ENCODE data around the gene DNAH3. TPM values are rescaled to one million over a fixed set of nuclear protein-coding genes. Genes with fewer than 3 reads are reported as not detected.
"Not testable (repeated sequence)": the region's sequence is repeated elsewhere in the genome, so short reads cannot be mapped to it uniquely, and the experiment has no call there.

DNAH3 gene
- total RNA-seq, 2 experiments from 2014 or later = not detected

DNA sequence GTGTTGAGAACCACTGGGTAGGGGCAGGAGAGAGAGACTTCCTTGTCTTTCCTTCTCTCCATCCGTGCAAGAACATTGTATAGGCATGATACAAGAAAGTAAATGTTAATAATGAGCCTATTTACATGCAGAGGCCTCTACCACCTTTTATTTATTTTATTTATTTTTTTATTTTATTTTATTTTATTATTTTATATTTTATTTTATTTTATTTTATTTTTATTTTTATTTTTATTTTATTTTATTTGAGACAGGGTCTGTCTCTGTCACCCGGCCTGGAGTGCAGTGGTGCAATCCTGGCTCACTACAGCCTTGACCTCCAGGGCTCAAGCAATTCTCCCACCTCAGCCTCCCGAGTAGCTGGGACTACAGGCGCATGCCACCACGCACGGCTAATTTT lies 87.3 kb downstream of the DNAH3 start:
- H3K27me3 Mint-ChIP-seq; H3K4me1 Mint-ChIP-seq; H3K9me3 Mint-ChIP-seq (ENCODE audit: low read depth); intact Hi-C loops (cut with DNase I, micrococcal nuclease); ATAC-seq; POLR2A ChIA-PET; H3K4me3 Mint-ChIP-seq; H3K27ac Mint-ChIP-seq; DNase-seq; CTCF ChIA-PET; H3K36me3 Mint-ChIP-seq (ENCODE audit: low read depth): not testable (repeated sequence)

GRCh38 chr16:21060027-21060510 lies 90.6 kb downstream of the DNAH3 start:
- intact Hi-C loops (cut with DNase I, micrococcal nuclease) = no loop called here
- DNase-seq (no peak), ATAC-seq (no peak)
- ChIA-PET POLR2A (no interaction called here), CTCF (no interaction called here)
- Mint-ChIP-seq H3K27ac (no peak overlapping the region), H3K4me1 (no peaks in the 10 kb centered on the region), H3K36me3 (ENCODE audit: low read depth) (no peaks in the 10 kb centered on the region), H3K9me3 (ENCODE audit: low read depth) (no peaks in the 10 kb centered on the region), H3K4me3 (no peak overlapping the region), H3K27me3 (peaks cover 17% of the 10 kb centered on the region)

DNA sequence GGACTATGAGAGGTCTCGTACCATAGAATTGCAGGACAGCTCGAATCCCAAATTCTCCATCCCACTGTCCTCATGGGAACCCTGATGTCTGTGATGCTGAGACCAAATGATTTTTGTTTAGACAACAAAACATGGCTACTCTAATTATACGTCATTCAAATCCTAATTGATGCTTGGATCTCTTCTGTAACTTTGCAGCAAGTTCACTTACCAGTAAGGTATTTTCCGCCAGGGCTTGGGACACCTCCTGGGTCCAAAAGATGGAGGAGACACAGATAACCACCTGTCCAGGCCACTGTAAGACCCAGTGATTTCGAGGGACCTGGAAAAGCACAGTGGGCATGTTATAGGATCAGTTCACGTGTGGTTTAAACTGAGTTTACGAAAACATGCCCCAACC lies 92.8 kb downstream of the DNAH3 start:
- ATAC-seq = no peak
- intact Hi-C loops (cut with DNase I, micrococcal nuclease) = no loop called here
- no peak overlapping the region for H3K27ac Mint-ChIP-seq
- no peaks in the 10 kb centered on the region for H3K36me3 Mint-ChIP-seq (ENCODE audit: low read depth)
- ChIA-PET POLR2A (no interaction called here), CTCF (interaction anchor here (0.6 kb wide), 1 partner anchor 26 kb away, joined by 3 read pairs; no protein-coding TSS in a partner anchor)
- no peaks in the 10 kb centered on the region for H3K4me1 Mint-ChIP-seq
- peaks cover 21% of the 10 kb centered on the region for H3K27me3 Mint-ChIP-seq
- DNase-seq = no peak
- H3K9me3 Mint-ChIP-seq (ENCODE audit: low read depth) = no peaks in the 10 kb centered on the region
- H3K4me3 Mint-ChIP-seq = no peak overlapping the region

DNA sequence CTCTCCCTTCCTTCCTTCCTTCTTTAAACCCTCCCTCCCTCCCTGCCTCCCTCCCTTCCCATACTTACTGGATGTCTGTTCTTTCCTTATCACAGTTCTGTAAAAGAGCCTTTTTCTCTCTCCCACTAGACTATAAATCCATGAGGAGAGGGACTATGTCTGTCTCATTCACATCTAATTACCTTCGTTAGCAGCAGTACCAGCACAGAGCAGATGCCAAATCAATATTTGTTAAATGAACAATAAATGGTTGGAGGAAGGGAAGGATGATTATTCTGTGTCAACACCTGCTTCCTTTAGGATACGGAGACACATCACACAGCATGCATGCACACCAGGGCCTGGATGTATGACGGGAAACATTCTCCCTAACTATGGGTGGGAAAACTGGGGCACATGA lies 94.2 kb downstream of the DNAH3 start:
- Mint-ChIP-seq H3K36me3 (ENCODE audit: low read depth) (no peaks in the 10 kb centered on the region), H3K4me3 (no peak overlapping the region), H3K4me1 (no peaks in the 10 kb centered on the region), H3K27ac (no peak overlapping the region), H3K27me3 (peaks cover 26% of the 10 kb centered on the region), H3K9me3 (ENCODE audit: low read depth) (no peaks in the 10 kb centered on the region)
- intact Hi-C loops (cut with DNase I, micrococcal nuclease) = no loop called here
- CTCF ChIA-PET = no interaction called here
- DNase-seq (no peak), ATAC-seq (no peak)
- POLR2A ChIA-PET = no interaction called here

GRCh38 chr16:21055738-21056137 lies 94.9 kb downstream of the DNAH3 start:
- intact Hi-C loops (cut with DNase I, micrococcal nuclease); H3K36me3 Mint-ChIP-seq (ENCODE audit: low read depth); ATAC-seq; CTCF ChIA-PET; POLR2A ChIA-PET; H3K4me3 Mint-ChIP-seq; H3K9me3 Mint-ChIP-seq (ENCODE audit: low read depth); H3K27ac Mint-ChIP-seq; DNase-seq; H3K4me1 Mint-ChIP-seq: not testable (repeated sequence)
- H3K27me3 Mint-ChIP-seq = peaks cover 32% of the 10 kb centered on the region

GRCh38 chr16:21053590-21053989 lies 97.1 kb downstream of the DNAH3 start:
- ChIA-PET POLR2A (no interaction called here), CTCF (no interaction called here)
- Mint-ChIP-seq H3K36me3 (ENCODE audit: low read depth) (no peaks in the 10 kb centered on the region), H3K4me1 (no peaks in the 10 kb centered on the region), H3K4me3 (no peak overlapping the region), H3K9me3 (ENCODE audit: low read depth) (no peaks in the 10 kb centered on the region), H3K27ac (no peak overlapping the region), H3K27me3 (peaks cover 30% of the 10 kb centered on the region)
- ATAC-seq (no peak), DNase-seq (no peak)
- intact Hi-C loops (cut with DNase I, micrococcal nuclease) = no loop called here

GRCh38 chr16:21048091-21048912 lies 102.3 kb downstream of the DNAH3 start:
- H3K4me1 Mint-ChIP-seq; DNase-seq; H3K9me3 Mint-ChIP-seq (ENCODE audit: low read depth); intact Hi-C loops (cut with DNase I, micrococcal nuclease); H3K4me3 Mint-ChIP-seq; H3K27ac Mint-ChIP-seq; ATAC-seq; H3K36me3 Mint-ChIP-seq (ENCODE audit: low read depth); POLR2A ChIA-PET: not testable (repeated sequence)
- CTCF ChIA-PET = interaction anchor here (0.6 to 1.0 kb wide), 2 partner anchors 13 to 194 kb away, joined by 3 read pairs; no protein-coding TSS in a partner anchor
- H3K27me3 Mint-ChIP-seq = peaks cover 13% of the 10 kb centered on the region

DNA sequence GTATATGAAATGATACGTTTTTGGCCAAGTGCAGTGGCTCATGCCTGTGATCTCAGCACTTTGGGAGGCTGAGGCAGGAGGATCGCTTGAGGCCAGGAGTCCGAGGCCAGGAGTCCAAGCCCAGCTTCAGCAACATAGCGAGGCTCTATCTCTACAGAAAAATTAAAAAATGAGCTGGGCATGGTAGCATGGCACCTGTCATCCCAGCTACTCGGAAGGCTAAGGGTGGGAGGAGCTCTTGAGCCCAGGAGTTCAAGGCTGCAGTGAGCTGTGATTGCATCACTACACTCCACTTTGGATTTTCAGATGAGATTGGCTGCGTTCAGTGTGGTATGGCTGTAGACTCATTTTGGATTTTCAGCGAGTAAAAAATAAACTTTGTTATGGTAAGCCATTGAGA lies 112.4 kb downstream of the DNAH3 start:
- H3K36me3 Mint-ChIP-seq (ENCODE audit: low read depth) = no peaks in the 10 kb centered on the region
- no peak overlapping the region for H3K4me3 Mint-ChIP-seq
- intact Hi-C loops (cut with DNase I, micrococcal nuclease) = no loop called here

DNA sequence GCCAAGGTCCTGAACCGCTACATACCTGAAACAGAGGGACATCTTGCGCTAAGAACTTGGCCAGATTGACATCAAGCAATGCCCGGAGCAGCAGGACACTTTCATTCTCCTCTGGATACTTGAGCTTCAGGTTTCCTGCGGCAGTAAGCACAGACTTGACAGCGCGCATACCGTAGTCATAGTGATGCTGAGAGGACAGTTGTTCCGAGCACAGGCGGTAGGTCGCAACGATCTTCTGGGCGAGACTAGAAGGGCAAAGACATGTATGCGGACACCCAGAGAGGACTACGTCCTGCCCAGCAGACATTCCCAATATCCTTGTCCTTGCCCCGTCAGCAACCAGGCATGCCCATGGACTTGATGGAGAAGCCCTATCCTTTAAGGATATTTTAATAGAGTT lies 112.9 kb downstream of the DNAH3 start:
- DNase-seq (no peak), ATAC-seq (no peak)
- Mint-ChIP-seq H3K36me3 (ENCODE audit: low read depth) (no peaks in the 10 kb centered on the region), H3K9me3 (ENCODE audit: low read depth) (no peaks in the 10 kb centered on the region), H3K4me1 (no peaks in the 10 kb centered on the region), H3K4me3 (no peak overlapping the region), H3K27me3 (peaks cover 2% of the 10 kb centered on the region), H3K27ac (no peak overlapping the region)
- CTCF ChIA-PET = no interaction called here
- intact Hi-C loops (cut with DNase I, micrococcal nuclease) = no loop called here
- POLR2A ChIA-PET = no interaction called here

More for the DNA sequence above, 112.4 kb downstream of the DNAH3 start:
- ATAC-seq (no peak), DNase-seq (no peak)
- no peaks in the 10 kb centered on the region for H3K9me3 Mint-ChIP-seq (ENCODE audit: low read depth)
- H3K27me3 Mint-ChIP-seq = peaks cover 2% of the 10 kb centered on the region
- POLR2A ChIA-PET = no interaction called here
- CTCF ChIA-PET = no interaction called here
- no peak overlapping the region for H3K27ac Mint-ChIP-seq
- no peaks in the 10 kb centered on the region for H3K4me1 Mint-ChIP-seq

DNA sequence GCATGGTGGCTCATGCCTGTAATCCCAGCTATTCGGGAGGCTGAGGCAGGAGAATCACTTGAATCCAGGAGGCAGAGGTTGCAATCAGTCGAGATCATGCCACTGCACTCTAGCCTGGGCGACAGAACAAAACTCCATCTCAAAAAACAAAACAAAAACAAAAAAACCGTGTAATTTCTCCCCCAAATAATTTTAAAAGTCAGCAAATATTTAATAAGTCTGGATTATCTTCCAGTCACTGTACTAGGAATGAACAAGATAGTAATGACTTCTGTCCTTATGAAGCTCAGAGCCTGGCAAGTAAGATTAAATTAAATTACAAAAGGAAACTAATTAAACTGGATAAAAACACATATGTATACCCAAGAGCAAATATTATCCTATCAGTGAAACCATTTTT lies 113.5 kb downstream of the DNAH3 start:
- H3K4me3 Mint-ChIP-seq = no peak overlapping the region
- intact Hi-C loops (cut with DNase I, micrococcal nuclease) = no loop called here
- peaks cover 2% of the 10 kb centered on the region for H3K27me3 Mint-ChIP-seq
- POLR2A ChIA-PET = no interaction called here
- no peaks in the 10 kb centered on the region for H3K9me3 Mint-ChIP-seq (ENCODE audit: low read depth)
- DNase-seq (no peak), ATAC-seq (no peak)
- H3K4me1 Mint-ChIP-seq = no peaks in the 10 kb centered on the region
- H3K27ac Mint-ChIP-seq = no peak overlapping the region
- CTCF ChIA-PET = no interaction called here
- no peaks in the 10 kb centered on the region for H3K36me3 Mint-ChIP-seq (ENCODE audit: low read depth)

DNA sequence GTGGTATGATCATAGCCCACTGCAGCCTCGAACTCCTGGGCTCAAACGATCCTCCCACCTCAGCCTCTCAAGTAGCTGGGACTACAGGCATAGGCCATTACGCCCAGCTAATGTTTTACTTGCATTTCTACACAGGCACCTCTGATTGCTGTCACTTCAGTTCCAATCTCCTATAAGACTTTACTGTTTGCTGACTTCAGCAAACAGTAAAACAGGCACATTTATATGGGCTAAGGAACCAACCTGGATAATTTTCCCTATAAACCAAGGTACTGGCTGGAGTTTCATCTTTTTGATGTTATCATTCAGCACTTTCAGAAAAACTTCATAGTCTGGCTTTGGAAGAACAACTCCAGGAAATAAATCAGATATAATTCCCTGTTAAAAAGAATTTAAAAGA lies 114.2 kb downstream of the DNAH3 start:
- CTCF ChIA-PET = no interaction called here
- H3K9me3 Mint-ChIP-seq (ENCODE audit: low read depth) = no peaks in the 10 kb centered on the region

GRCh38 chr16:21033704-21034103 lies 116.9 kb downstream of the DNAH3 start:
- CTCF ChIA-PET = interaction anchor here (0.8 kb wide), 1 partner anchor 183 kb away, joined by 4 read pairs; no protein-coding TSS in a partner anchor
- no peak overlapping the region for H3K4me3 Mint-ChIP-seq
- peaks cover 2% of the 10 kb centered on the region for H3K27me3 Mint-ChIP-seq
- no peaks in the 10 kb centered on the region for H3K4me1 Mint-ChIP-seq
- H3K27ac Mint-ChIP-seq = no peak overlapping the region
- H3K9me3 Mint-ChIP-seq (ENCODE audit: low read depth) = no peaks in the 10 kb centered on the region
- no peaks in the 10 kb centered on the region for H3K36me3 Mint-ChIP-seq (ENCODE audit: low read depth)
- POLR2A ChIA-PET = no interaction called here
- no peak for ATAC-seq
- DNase-seq = no peak
- intact Hi-C loops (cut with DNase I, micrococcal nuclease) = no loop called here

More for the DNA sequence above, 114.2 kb downstream of the DNAH3 start:
- no peak for ATAC-seq
- DNase-seq = no peak
- Mint-ChIP-seq H3K27me3 (peaks cover 2% of the 10 kb centered on the region), H3K27ac (no peak overlapping the region), H3K4me3 (no peak overlapping the region), H3K4me1 (no peaks in the 10 kb centered on the region), H3K36me3 (ENCODE audit: low read depth) (no peaks in the 10 kb centered on the region)
- POLR2A ChIA-PET = no interaction called here
- intact Hi-C loops (cut with DNase I, micrococcal nuclease) = no loop called here

Data from activated CD4-positive, alpha-beta T cell treated with anti-CD3 and anti-CD28 coated beads for 36 hours (primary cell).